Effector CD8-positive, alpha-beta T cell (primary cell): ENCODE data around the gene RFTN2.

Experiments
- DNase-seq: peaks from one replicate; lab custom pipeline; 2025; lab: John Stamatoyannopoulos, UW

RFTN2 gene

GRCh38 chr2:197547163-197547900, 128.1 kb downstream of the RFTN2 start:
- DNase-seq = no peak

GRCh38 chr2:197543206-197543605, 132.2 kb downstream of the RFTN2 start:
- no peak for DNase-seq

- no peak for DNase-seq
Observed at GRCh38 chr2:197539734-197540133, 135.7 kb downstream of the RFTN2 start.

- no peak for DNase-seq
Observed at GRCh38 chr2:197538412-197538811, 137.0 kb downstream of the RFTN2 start.
